Activated naive CD8-positive, alpha-beta T cell treated with anti-CD3 and anti-CD28 coated beads, Interleukin-2, amount 50 U/mL, for 24 hours (primary cell): ENCODE results near the gene CKM.
"Not testable (repeated sequence)": the region's sequence is repeated elsewhere in the genome, so short reads cannot be mapped to it uniquely, and the experiment has no call there.

Experiments used
- ATAC-seq: fragments of 150-1000 bp; cut with Tn5 transposase; one replicate; pipeline ENCODE4 v1.10.0; 2021
- DNase-seq: peaks from one replicate; pipeline ENCODE4 v3.0.0; 2021
- H3K27ac Mint-ChIP-seq: one replicate; pipeline ENCODE4 v1.8.0; 2021; ENCODE audit warnings: mild to moderate bottlenecking, mixed read lengths
- H3K27me3 Mint-ChIP-seq: one replicate; pipeline ENCODE4 v1.8.0; 2021; ENCODE audit warnings: mixed read lengths
- H3K36me3 Mint-ChIP-seq: one replicate; pipeline ENCODE4 v1.8.0; 2021; ENCODE audit warnings: low read depth, mixed read lengths
- H3K4me1 Mint-ChIP-seq: one replicate; pipeline ENCODE4 v1.8.0; 2021; ENCODE audit warnings: mixed read lengths
- H3K4me3 Mint-ChIP-seq: one replicate; pipeline ENCODE4 v1.8.0; 2021; ENCODE audit warnings: mild to moderate bottlenecking, moderate library complexity, mixed read lengths
- H3K9me3 Mint-ChIP-seq: one replicate; pipeline ENCODE4 v1.8.0; 2021; ENCODE audit warnings: mixed read lengths

CKM gene

DNA sequence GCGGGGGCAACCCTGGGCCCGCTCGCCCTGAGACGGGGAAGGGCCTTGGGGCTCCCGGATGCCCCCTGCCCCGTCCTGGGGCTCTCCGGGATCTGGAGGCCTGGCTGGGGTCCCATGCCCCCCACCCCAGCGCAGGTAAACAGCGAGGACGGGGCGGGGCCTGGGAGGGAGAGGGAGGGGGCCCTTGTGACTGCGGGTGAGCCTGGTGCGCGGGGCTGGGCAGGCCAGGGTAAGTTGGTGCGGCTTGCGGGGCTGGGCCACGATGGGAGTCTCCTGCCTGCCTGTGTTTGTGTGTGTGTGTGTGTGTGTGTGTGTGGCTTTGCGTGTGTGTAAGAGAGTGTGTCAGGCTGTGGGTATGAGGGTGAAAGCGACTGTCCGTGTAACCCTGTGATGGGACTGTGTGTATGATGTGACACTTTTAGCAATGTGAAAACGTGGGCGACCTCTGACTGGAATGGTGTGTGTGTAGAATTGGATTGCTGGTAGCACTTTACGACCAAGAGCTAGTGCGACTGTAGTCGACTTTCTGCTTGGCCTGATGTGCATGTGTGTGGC lies 18.3 kb upstream of the CKM start:
- no peak overlapping the region for H3K4me3 Mint-ChIP-seq
- H3K36me3 Mint-ChIP-seq, result no peaks in the 10 kb centered on the region
- peaks cover 3% of the 10 kb centered on the region for H3K4me1 Mint-ChIP-seq
- H3K9me3 Mint-ChIP-seq, result no peaks in the 10 kb centered on the region
- H3K27ac Mint-ChIP-seq, result no peak overlapping the region
- no peak for DNase-seq
- H3K27me3 Mint-ChIP-seq, result peaks cover 31% of the 10 kb centered on the region
- peak; percentile 6 for ATAC-seq

DNA sequence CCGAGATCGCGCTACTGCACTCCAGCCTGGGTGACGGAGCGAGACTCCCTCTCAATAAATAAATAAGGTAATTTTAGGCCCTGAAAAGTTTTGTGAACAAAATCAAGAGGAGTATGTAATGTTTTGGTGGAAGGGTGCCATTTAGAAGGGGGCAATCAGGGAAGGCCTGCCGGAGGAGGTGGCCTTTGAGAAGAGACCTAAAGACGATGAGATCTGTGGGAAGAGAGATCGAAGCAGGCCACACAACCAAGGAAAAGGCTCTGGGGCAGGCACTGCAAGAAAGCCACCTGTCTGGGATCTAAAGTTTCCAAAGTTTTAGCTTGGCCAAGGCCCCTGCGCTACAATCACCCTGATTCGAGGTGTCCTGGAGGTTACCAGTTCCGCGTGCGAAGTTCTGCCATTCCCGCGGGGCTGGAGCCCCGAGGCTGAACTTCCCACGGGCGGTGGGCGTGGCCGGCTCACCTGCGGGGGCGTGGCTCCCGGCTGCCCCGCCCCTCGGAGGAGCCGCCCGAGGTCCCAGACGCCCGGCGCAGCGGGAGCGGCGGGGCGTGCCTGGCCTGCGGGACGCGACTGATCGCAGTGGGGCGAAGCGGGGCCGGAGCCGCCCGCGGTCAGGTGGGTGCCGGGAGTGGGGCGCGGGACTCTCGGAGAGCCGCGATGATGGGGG lies 17.7 kb upstream of the CKM start, which contains the start of gene KLC3:
TSS of gene KLC3 (plus strand) at position 519 of the 667 bp plus-strand sequence. CDS start 4,792 bp downstream, outside the sequence.
- ATAC-seq (no peak), DNase-seq (peak; percentile 44)
- Mint-ChIP-seq H3K27ac (no peak within 1 kb of the TSS), H3K4me3 (peak within 1 kb of the TSS; percentile 30), H3K27me3 (peaks cover 28% of the 10 kb centered on the region), H3K9me3 (no peaks in the 10 kb centered on the region), H3K4me1 (peaks cover 3% of the 10 kb centered on the region), H3K36me3 (no peaks in the 10 kb centered on the region)

DNA sequence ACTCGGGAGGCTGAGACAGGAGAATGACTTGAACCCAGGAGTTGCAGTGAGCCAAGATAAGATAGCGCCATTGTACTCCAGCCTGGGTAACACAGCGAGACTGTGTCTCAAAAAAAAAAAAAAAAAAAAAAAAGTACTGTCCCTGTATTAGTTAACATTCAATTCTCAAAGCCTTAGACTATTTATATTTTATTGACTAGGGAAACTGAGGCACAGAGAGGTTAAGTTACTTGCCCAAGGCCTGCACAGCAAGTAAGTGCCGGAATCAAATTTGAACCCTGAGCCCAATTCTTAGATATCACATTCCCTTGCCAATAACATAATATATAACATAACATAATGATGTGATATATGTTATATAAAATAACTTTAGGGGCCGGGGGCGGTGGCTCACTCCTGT lies 17.0 kb upstream of the CKM start:
- DNase-seq (no peak), ATAC-seq (no peak)
- Mint-ChIP-seq H3K9me3 (no peaks in the 10 kb centered on the region), H3K27ac (no peak overlapping the region), H3K36me3 (no peaks in the 10 kb centered on the region), H3K4me3 (no peak overlapping the region), H3K4me1 (peaks cover 3% of the 10 kb centered on the region), H3K27me3 (peaks cover 25% of the 10 kb centered on the region)

DNA sequence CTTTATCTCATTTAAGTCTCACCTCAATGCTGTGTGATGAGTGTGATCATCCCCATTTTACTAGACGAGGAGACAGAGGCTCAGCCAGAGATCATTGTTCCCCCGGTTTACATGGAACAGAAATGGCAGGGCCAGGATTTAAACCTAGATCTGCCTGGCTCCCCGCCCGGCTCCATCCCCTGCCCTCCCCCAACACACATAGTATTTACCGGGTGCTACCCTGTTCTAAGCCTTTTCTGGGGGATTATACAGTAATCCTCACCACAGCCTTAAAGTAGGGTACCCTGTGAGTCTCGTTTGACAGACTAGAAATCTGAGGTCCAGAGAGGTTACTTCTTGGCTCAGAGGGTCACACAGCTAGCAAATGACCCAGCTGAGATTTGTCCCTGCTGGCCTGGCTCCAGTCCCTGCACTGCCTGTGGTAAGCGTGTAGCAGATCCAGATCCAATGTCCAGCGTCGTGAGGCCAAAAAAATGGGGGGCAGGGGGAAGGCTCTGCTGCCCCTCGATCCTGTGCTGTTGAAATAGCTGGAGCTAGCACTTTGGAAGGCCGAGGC lies 14.1 kb upstream of the CKM start:
- no peak for ATAC-seq
- no peak for DNase-seq
- Mint-ChIP-seq H3K9me3 (no peaks in the 10 kb centered on the region), H3K36me3 (no peaks in the 10 kb centered on the region), H3K27ac (no peak overlapping the region), H3K27me3 (peaks cover 21% of the 10 kb centered on the region), H3K4me1 (peaks cover 3% of the 10 kb centered on the region), H3K4me3 (no peak overlapping the region)

DNA sequence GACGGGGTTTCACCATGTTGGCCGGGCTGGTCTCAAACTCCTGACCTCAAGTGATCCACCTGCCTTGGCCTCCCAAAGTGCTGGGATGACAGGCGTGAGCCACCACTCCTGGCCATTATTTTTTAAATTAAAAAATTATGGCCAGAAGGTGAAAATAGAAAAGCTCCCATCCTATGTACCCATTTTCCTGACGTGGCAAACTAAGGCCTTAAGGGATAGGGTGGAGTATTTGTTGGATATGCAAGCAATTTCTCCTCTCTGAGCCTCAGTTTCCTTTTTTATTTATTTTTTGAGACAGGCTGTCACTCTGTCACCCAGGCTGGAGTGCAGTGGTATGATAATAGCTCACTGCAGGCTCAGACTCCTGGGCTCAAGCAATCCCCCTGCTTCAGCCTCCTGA lies 12.2 kb upstream of the CKM start:
- H3K27me3 Mint-ChIP-seq, result peaks cover 19% of the 10 kb centered on the region
- not testable (repeated sequence) for H3K9me3 Mint-ChIP-seq, DNase-seq, H3K36me3 Mint-ChIP-seq, ATAC-seq, H3K4me1 Mint-ChIP-seq, H3K4me3 Mint-ChIP-seq, H3K27ac Mint-ChIP-seq

DNA sequence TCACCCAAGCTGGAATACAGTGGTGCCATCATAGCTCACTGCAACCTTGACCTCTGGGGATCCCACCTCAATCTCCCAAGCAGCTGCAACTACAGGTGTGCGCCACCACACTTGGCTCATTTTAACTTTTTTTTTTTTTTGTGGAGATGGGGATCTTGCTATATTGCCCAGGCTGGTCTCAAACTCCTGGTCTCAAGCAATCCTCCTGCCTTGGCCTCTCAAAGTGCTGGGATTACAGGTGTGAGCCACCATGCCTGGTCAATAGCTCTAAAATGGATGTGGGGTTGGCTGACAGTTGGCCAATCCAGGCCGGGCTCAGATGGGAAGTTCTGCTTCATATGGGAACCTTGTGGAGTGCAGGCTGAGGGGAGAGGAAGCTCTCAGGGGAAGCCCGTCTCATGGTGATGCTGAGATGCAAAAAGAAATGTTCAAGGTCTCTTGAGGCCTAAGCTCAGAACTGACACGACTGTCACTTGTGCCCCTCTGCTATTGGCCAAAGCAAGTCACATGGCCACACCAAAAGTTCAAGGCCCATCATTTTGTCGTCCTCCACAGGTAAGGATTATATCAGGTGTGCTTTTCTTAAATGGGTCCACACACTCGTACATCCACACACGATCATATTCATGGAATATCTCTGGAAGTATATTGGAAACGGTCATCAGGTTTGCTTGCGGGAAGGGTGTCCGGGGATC lies 11.1 kb upstream of the CKM start:
- ATAC-seq, result no peak
- Mint-ChIP-seq H3K4me1 (no peaks in the 10 kb centered on the region), H3K27me3 (peaks cover 14% of the 10 kb centered on the region), H3K9me3 (no peaks in the 10 kb centered on the region), H3K36me3 (no peaks in the 10 kb centered on the region), H3K27ac (no peak overlapping the region), H3K4me3 (no peak overlapping the region)
- no peak for DNase-seq

DNA sequence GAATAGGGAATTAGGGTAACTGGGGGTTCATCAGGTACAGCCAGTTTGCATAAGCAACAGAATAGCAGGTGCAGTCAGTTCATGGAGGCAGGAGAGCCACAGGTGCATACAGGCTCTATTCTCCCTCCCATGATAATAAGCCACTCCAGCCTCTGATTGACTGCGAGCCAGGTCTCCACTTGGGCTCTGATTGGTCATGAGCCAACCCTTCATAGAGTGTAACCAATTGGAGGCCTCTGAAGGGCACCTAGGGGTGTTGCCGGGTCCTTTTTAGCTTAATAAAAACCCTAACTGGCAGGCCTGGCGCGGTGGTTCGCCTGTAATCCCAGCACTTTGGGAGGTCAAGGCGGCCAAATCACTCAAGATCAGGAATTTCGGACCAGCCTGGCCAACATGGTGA lies 8.7 kb upstream of the CKM start:
- DNase-seq (no peak), ATAC-seq (no peak)
- no peaks in the 10 kb centered on the region for H3K9me3 Mint-ChIP-seq
- no peak overlapping the region for H3K4me3 Mint-ChIP-seq
- H3K4me1 Mint-ChIP-seq, result peaks cover 1% of the 10 kb centered on the region
- no peaks in the 10 kb centered on the region for H3K36me3 Mint-ChIP-seq
- no peak overlapping the region for H3K27ac Mint-ChIP-seq
- H3K27me3 Mint-ChIP-seq, result peaks cover 17% of the 10 kb centered on the region

DNA sequence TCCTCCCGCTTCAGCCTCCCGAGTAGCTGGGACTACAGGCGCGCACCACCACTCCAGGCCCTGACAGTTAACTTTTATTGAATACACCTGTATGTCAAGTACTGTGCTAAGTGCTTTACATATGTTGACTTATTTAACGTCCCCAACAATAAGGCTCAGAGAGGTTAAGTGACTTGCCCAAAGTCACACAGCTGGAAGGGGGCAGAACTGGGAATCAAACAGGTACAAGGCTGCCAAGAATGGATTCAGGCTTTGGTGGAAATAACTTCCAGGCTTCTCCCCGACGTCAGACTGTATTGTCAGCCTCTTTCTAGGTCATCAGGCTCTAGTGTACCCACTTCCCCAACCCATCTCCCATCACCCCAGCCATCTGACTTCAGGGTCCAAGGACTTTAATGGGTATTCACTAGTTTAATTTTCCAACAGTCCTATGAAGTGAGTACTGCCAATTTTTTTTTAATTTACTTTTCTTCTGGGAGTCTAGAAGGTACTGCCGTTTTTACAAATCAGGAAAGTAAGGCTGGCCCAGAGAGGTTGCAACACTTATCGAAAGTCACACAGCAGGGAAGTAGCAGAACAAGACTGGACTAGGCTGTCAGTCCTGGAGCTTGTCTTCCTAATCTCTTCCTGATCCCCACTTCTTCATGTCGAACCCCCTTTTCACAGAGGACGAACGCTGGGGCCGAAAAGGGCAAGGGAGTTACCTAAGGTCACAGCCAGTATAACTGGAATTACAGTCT lies 4.9 kb upstream of the CKM start:
- Mint-ChIP-seq H3K9me3 (no peaks in the 10 kb centered on the region), H3K4me1 (peaks cover 3% of the 10 kb centered on the region), H3K36me3 (no peaks in the 10 kb centered on the region), H3K27ac (no peak overlapping the region), H3K4me3 (no peak overlapping the region), H3K27me3 (peaks cover 31% of the 10 kb centered on the region)
- ATAC-seq, result no peak
- no peak for DNase-seq

DNA sequence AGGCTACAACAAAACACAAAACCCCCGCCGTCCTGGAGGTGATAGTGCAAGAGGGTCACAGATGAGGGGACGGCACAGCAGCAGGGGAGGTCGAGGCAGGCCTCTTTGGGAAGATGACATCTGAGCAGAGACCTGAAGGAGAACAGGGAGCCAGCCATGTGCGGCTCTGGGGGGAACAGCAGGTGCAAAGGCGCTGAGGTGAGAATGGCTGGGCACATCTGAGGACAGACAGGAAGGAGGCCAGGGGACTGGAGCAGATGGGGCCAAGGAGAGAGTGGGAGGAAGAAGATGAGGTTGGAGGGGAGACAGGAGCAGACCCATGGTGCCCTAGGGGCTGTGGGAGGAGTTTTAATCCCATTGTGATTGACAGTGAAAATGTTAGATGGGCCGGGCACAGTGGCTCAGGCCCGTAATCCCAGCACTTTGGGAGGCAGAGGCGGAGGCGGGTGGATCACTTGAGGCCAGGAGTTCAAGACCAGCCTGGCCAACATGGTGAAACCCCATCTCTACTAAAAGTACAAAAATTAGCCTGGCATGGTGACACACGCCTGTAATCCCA lies 1.8 kb upstream of the CKM start:
- DNase-seq (no peak), ATAC-seq (no peak)
- H3K4me3 Mint-ChIP-seq, result no peak overlapping the region
- H3K27ac Mint-ChIP-seq, result no peak overlapping the region
- H3K36me3 Mint-ChIP-seq, result no peaks in the 10 kb centered on the region
- H3K27me3 Mint-ChIP-seq, result peaks cover 35% of the 10 kb centered on the region
- no peaks in the 10 kb centered on the region for H3K9me3 Mint-ChIP-seq
- peaks cover 3% of the 10 kb centered on the region for H3K4me1 Mint-ChIP-seq

DNA sequence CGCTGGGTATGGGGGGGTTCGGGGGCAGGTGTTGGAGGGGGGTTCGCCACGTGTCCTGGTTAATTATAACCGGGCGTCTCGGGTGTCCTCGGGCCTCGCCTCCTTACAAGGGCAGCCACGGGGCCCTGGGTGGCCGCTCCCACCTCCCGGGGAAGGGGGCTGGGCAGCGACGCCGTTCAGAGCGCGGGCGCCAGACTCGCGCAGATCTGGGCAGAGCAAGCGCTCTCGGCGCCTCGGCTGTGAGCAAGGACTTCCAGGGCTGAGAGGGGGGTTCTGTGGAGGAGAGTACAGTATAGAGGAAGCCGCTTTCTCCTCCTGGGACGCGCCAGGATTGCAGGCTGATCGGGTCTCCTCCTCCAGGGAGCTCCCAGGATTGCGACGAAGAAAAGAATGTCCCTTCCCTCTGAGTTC lies 1.0 kb upstream of the CKM start:
- no peak overlapping the region for H3K27ac Mint-ChIP-seq
- no peak overlapping the region for H3K4me3 Mint-ChIP-seq
- ATAC-seq, result no peak
- DNase-seq, result no peak
- no peaks in the 10 kb centered on the region for H3K36me3 Mint-ChIP-seq
- H3K27me3 Mint-ChIP-seq, result peaks cover 39% of the 10 kb centered on the region
- peaks cover 3% of the 10 kb centered on the region for H3K4me1 Mint-ChIP-seq
- no peaks in the 10 kb centered on the region for H3K9me3 Mint-ChIP-seq

DNA sequence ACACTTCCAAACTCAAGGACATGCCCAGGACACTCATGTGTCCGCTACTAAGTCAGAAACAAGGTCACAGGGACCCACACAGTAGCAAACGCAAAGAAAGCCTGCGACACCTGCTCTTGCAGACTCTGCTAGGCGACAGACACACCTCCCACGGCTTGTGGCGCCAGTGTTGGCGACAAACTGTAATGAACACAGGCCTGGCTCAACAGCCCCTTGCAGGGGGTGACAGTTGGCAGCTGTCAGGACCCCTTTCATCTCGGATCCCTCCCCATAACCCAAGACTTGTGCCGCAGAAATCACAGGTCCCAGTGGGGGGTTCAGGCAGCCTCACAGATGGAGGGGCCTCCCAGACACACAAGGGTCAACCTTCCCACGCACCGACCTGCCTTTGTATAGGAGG lies 364 bp downstream of the CKM start:
- Mint-ChIP-seq H3K27me3 (peaks cover 44% of the 10 kb centered on the region), H3K4me3 (no peak overlapping the region)
- no peak for ATAC-seq

DNA sequence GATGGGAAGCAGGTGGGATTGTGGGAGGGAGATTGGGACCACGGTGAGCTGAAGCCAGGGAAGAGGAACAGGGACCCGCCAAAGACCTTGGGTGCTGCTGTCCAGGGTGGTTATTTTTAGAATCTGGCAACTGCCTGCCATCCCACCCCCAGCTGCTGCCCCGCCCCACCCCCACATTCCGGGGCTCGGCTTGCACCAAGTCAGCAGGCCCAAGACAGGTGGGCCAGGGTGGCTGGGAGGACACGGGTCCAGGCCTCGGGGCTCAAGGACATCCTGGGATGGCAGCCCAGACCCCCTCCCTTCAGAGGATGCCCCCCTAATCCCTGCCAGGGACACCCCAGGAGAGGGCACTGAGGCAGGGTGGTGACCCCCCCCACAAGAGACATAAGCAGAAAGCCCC lies 827 bp downstream of the CKM start:
- Mint-ChIP-seq H3K36me3 (no peaks in the 10 kb centered on the region), H3K9me3 (no peaks in the 10 kb centered on the region), H3K4me3 (no peak overlapping the region), H3K27ac (no peak overlapping the region), H3K27me3 (peaks cover 44% of the 10 kb centered on the region), H3K4me1 (peaks cover 3% of the 10 kb centered on the region)
- DNase-seq (no peak), ATAC-seq (no peak)

More for the DNA sequence above, 364 bp downstream of the CKM start:
- Mint-ChIP-seq H3K9me3 (no peaks in the 10 kb centered on the region), H3K4me1 (peaks cover 3% of the 10 kb centered on the region), H3K27ac (no peak overlapping the region), H3K36me3 (no peaks in the 10 kb centered on the region)
- no peak for DNase-seq

DNA sequence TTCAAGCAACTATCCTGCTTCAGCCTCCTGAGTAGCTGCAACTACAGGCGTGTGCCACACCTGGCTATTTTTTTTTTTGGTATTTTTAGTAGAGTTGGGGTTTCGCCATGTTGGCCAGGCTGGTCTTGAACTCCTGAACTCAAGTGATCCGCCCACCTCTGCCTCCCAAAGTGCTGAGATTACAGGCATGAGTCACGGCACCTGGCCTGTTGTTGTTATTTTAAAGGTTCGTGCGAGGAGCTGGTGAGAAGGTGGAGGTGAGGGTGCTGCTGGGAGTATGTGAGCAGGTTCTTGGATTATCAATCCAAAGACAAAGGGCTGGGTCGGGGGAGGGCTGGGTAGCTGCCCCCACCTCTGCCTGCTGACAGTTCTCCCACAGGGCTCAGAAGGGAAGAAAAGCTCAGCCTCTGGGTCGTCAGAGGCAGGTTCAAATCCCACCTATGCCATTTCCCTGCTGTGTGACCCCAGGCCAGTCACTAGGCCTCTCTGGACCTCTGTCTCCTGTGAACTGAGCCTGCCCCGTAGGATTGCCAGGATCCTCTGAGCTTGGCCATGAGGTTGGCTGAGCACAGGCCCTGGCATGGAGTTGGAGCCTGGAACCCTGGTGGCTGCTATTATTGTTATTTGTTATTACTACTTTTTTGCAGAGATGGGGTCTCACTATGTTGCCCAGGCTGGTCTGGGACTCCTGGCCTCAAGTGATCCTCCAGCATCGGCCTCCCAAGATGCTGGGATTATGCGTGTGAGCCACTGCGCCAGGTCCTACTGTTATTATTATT lies 1.5 kb downstream of the CKM start:
- Mint-ChIP-seq H3K27me3 (peaks cover 45% of the 10 kb centered on the region), H3K36me3 (no peaks in the 10 kb centered on the region), H3K9me3 (no peaks in the 10 kb centered on the region), H3K27ac (no peak overlapping the region), H3K4me1 (no peaks in the 10 kb centered on the region), H3K4me3 (no peak overlapping the region)
- ATAC-seq (no peak), DNase-seq (no peak)

DNA sequence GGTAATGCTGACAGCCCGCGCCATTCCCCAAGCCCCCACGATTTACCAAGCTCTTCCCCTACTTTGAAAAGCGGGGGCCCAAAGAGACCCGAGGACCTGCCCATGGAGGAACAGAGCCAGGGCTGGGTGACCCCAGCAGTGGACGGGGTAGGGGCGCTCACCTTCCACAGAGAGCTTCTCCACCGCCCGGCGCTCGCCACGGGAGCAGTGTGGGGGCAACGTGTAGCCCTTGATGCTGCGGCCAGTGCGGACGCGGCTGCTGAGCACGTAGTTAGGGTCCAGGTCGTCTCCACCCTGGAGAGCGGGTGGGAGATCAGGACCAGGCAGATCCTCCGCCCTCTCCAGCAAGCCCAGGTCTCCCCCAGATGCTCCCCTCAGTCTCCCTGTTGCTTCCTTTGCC lies 7.4 kb downstream of the CKM start:
- Mint-ChIP-seq H3K4me3 (no peak overlapping the region), H3K9me3 (no peaks in the 10 kb centered on the region), H3K36me3 (no peaks in the 10 kb centered on the region), H3K4me1 (no peaks in the 10 kb centered on the region), H3K27me3 (peaks cover 47% of the 10 kb centered on the region), H3K27ac (no peak overlapping the region)
- ATAC-seq, result no peak
- DNase-seq, result no peak
